HG03025 (cell line): ENCODE results near the gene PRR33.

Experiments used
- ATAC-seq: cut with Tn5 transposase; IDR thresholded peaks from one replicate; pipeline ENCODE4 v1.9.1; 2021; ENCODE audit warnings: mild to moderate bottlenecking, moderate library complexity; ENCODE audit not compliant: unreplicated experiment, low FRiP score

The PRR33 gene

GRCh38 chr11:1917523-1918435, 26.1 kb upstream of the PRR33 start:
- ATAC-seq, result no peak

GRCh38 chr11:1916986-1917522, 25.4 kb upstream of the PRR33 start:
- no peak for ATAC-seq

GRCh38 chr11:1916132-1916985, 24.7 kb upstream of the PRR33 start:
- ATAC-seq, result no peak

- ATAC-seq, result no peak
These were observed 24.1 kb upstream of the PRR33 start for GRCh38 chr11:1915795-1916131.

GRCh38 chr11:1913271-1914060, 21.8 kb upstream of the PRR33 start:
- ATAC-seq, result no peak

- no peak for ATAC-seq
These were observed 20.7 kb upstream of the PRR33 start for GRCh38 chr11:1912289-1912878.

GRCh38 chr11:1909524-1909923, 17.8 kb upstream of the PRR33 start:
- no peak for ATAC-seq

- ATAC-seq, result no peak
These were observed 16.9 kb upstream of the PRR33 start for GRCh38 chr11:1908618-1909017.

- ATAC-seq, result no peak
These were observed 15.1 kb upstream of the PRR33 start for GRCh38 chr11:1906611-1907423.

- ATAC-seq, result no peak
These were observed 14.5 kb upstream of the PRR33 start for GRCh38 chr11:1906181-1906580.

- ATAC-seq, result no peak
These were observed 8.0 kb upstream of the PRR33 start for GRCh38 chr11:1899686-1900085.

- ATAC-seq, result no peak
These were observed 7.4 kb upstream of the PRR33 start for GRCh38 chr11:1899090-1899489.

- no peak for ATAC-seq
These were observed 5.2 kb upstream of the PRR33 start for GRCh38 chr11:1896923-1897322.

GRCh38 chr11:1896468-1896867, 4.8 kb upstream of the PRR33 start:
- no peak for ATAC-seq

GRCh38 chr11:1894759-1895158, 3.1 kb upstream of the PRR33 start:
- ATAC-seq, result no peak

GRCh38 chr11:1893581-1894359, 2.1 kb upstream of the PRR33 start:
- no peak for ATAC-seq

GRCh38 chr11:1892558-1892957, 863 bp upstream of the PRR33 start:
- no peak for ATAC-seq

GRCh38 chr11:1892116-1892515, 421 bp upstream of the PRR33 start:
- ATAC-seq, result no peak
